ENCODE results near the gene FBXO7. TPM values are rescaled to one million over a fixed set of nuclear protein-coding genes. Genes with fewer than 3 reads are reported as not detected.

The FBXO7 gene
- total RNA-seq, 2 donors from 2014 or later: 96.1 to 103 TPM

GRCh38 chr22:32539631-32540421 lies 65.2 kb downstream of the FBXO7 start:
- H3K9me3 Mint-ChIP-seq: no peaks in the 10 kb centered on the region
- no peak for DNase-seq
- H3K27ac Mint-ChIP-seq: no peak overlapping the region
- H3K36me3 Mint-ChIP-seq (ENCODE audit: insufficient read depth in 2 of 2): no peaks in the 10 kb centered on the region
- H3K4me3 Mint-ChIP-seq: no peak overlapping the region
- H3K4me1 Mint-ChIP-seq (ENCODE audit: low read depth): no peaks in the 10 kb centered on the region
- H3K27me3 Mint-ChIP-seq (ENCODE audit: low read depth): peaks cover 12% of the 10 kb centered on the region
- no peak for ATAC-seq (replicated peaks in 1 of 2)

GRCh38 chr22:32541481-32541880 lies 66.9 kb downstream of the FBXO7 start:
- no peak overlapping the region for H3K27ac Mint-ChIP-seq
- H3K4me1 Mint-ChIP-seq (ENCODE audit: low read depth): no peaks in the 10 kb centered on the region
- H3K27me3 Mint-ChIP-seq (ENCODE audit: low read depth): peaks cover 12% of the 10 kb centered on the region
- H3K9me3 Mint-ChIP-seq: no peaks in the 10 kb centered on the region
- ATAC-seq (replicated peaks in 1 of 2): no peak
- no peaks in the 10 kb centered on the region for H3K36me3 Mint-ChIP-seq (ENCODE audit: insufficient read depth in 2 of 2)
- no peak for DNase-seq
- H3K4me3 Mint-ChIP-seq: no peak overlapping the region

- H3K27ac Mint-ChIP-seq: no peak overlapping the region
- H3K27me3 Mint-ChIP-seq (ENCODE audit: low read depth): peaks cover 16% of the 10 kb centered on the region
- no peaks in the 10 kb centered on the region for H3K4me1 Mint-ChIP-seq (ENCODE audit: low read depth)
- H3K9me3 Mint-ChIP-seq: no peaks in the 10 kb centered on the region
- DNase-seq (no peak), ATAC-seq (replicated peaks in 1 of 2) (no peak)
- H3K36me3 Mint-ChIP-seq (ENCODE audit: insufficient read depth in 2 of 2): no peaks in the 10 kb centered on the region
- no peak overlapping the region for H3K4me3 Mint-ChIP-seq
These were observed 67.6 kb downstream of the FBXO7 start for GRCh38 chr22:32542066-32542676.

GRCh38 chr22:32542677-32543357 lies 68.2 kb downstream of the FBXO7 start:
- Mint-ChIP-seq H3K4me3 (no peak overlapping the region), H3K27me3 (ENCODE audit: low read depth) (peaks cover 20% of the 10 kb centered on the region), H3K36me3 (ENCODE audit: insufficient read depth in 2 of 2) (no peaks in the 10 kb centered on the region), H3K27ac (no peak overlapping the region), H3K4me1 (ENCODE audit: low read depth) (no peaks in the 10 kb centered on the region), H3K9me3 (no peaks in the 10 kb centered on the region)
- DNase-seq (no peak), ATAC-seq (replicated peaks in 1 of 2) (no peak)

GRCh38 chr22:32544953-32545558 lies 70.4 kb downstream of the FBXO7 start:
- peaks cover 8% of the 10 kb centered on the region for H3K27me3 Mint-ChIP-seq (ENCODE audit: low read depth)

GRCh38 chr22:32545801-32546200 lies 71.2 kb downstream of the FBXO7 start:
- Mint-ChIP-seq H3K27me3 (ENCODE audit: low read depth) (peaks cover 8% of the 10 kb centered on the region), H3K4me1 (ENCODE audit: low read depth) (no peaks in the 10 kb centered on the region), H3K27ac (no peak overlapping the region), H3K36me3 (ENCODE audit: insufficient read depth in 2 of 2) (no peaks in the 10 kb centered on the region), H3K9me3 (no peaks in the 10 kb centered on the region), H3K4me3 (no peak overlapping the region)
- no peak for ATAC-seq (replicated peaks in 1 of 2)
- DNase-seq: no peak

More at GRCh38 chr22:32544953-32545558, 70.4 kb downstream of the FBXO7 start:
- Mint-ChIP-seq H3K27ac (no peak overlapping the region), H3K4me3 (no peak overlapping the region), H3K4me1 (ENCODE audit: low read depth) (no peaks in the 10 kb centered on the region), H3K9me3 (no peaks in the 10 kb centered on the region), H3K36me3 (ENCODE audit: insufficient read depth in 2 of 2) (no peaks in the 10 kb centered on the region)
- ATAC-seq (replicated peaks in 1 of 2) (no peak), DNase-seq (no peak)

GRCh38 chr22:32546496-32546895 lies 71.9 kb downstream of the FBXO7 start:
- Mint-ChIP-seq H3K9me3 (no peaks in the 10 kb centered on the region), H3K36me3 (ENCODE audit: insufficient read depth in 2 of 2) (no peaks in the 10 kb centered on the region), H3K27me3 (ENCODE audit: low read depth) (peaks cover 8% of the 10 kb centered on the region), H3K4me3 (no peak overlapping the region), H3K4me1 (ENCODE audit: low read depth) (no peaks in the 10 kb centered on the region), H3K27ac (no peak overlapping the region)
- DNase-seq (no peak), ATAC-seq (replicated peaks in 1 of 2) (no peak)

- Mint-ChIP-seq H3K9me3 (no peaks in the 10 kb centered on the region), H3K36me3 (ENCODE audit: insufficient read depth in 2 of 2) (no peaks in the 10 kb centered on the region), H3K27ac (no peak overlapping the region), H3K4me1 (ENCODE audit: low read depth) (no peaks in the 10 kb centered on the region), H3K27me3 (ENCODE audit: low read depth) (peaks cover 8% of the 10 kb centered on the region), H3K4me3 (no peak overlapping the region)
- no peak for ATAC-seq (replicated peaks in 1 of 2)
- DNase-seq: no peak
These were observed 72.3 kb downstream of the FBXO7 start for GRCh38 chr22:32546935-32547334.

GRCh38 chr22:32548039-32548438 lies 73.4 kb downstream of the FBXO7 start:
- peaks cover 8% of the 10 kb centered on the region for H3K27me3 Mint-ChIP-seq (ENCODE audit: low read depth)
- H3K36me3 Mint-ChIP-seq (ENCODE audit: insufficient read depth in 2 of 2): no peaks in the 10 kb centered on the region
- no peak overlapping the region for H3K4me3 Mint-ChIP-seq
- ATAC-seq (replicated peaks in 1 of 2) (no peak), DNase-seq (no peak)
- no peaks in the 10 kb centered on the region for H3K4me1 Mint-ChIP-seq (ENCODE audit: low read depth)
- no peak overlapping the region for H3K27ac Mint-ChIP-seq
- no peaks in the 10 kb centered on the region for H3K9me3 Mint-ChIP-seq

Other genes with a start within 250 kb of the FBXO7 start
- gene SLC5A4, start 219.5 kb upstream of the FBXO7 start, total RNA-seq: not detected
- gene RFPL3, start 116.9 kb upstream of the FBXO7 start, total RNA-seq: not detected
- 100 to 1,000 TPM; 106 to 107 TPM for gene RTCB, start 62.6 kb upstream of the FBXO7 start, total RNA-seq
- not detected for gene BPIFC, start 10.4 kb upstream of the FBXO7 start, total RNA-seq

All from activated T-cell treated with anti-CD3 and anti-CD28 coated beads, Interleukin-2, amount 50 U/mL, for 72 hours (primary cell).